H9 (cell line): ENCODE measurements around the gene TBC1D22A. TPM values are rescaled to one million over a fixed set of nuclear protein-coding genes. Genes with fewer than 3 reads are reported as not detected.
A peak's percentile ranks its signal among the peaks of the same experiment; 100 is the strongest.

Experiments used
- DNase-seq: peaks from one replicate; pipeline ENCODE4 v3.0.0-alpha.2; 2017
- H2AFZ ChIP-seq: one replicate; pipeline ENCODE4 v1.6.1; 2013; ENCODE audit warnings: mild to moderate bottlenecking, low read length, control low read depth, moderate library complexity
- H2AK5ac ChIP-seq: 2 replicates; pipeline ENCODE4 v1.6.1; 2013; ENCODE audit warnings: low read length, control low read depth, mixed read lengths; ENCODE audit not compliant: insufficient read length
- H2BK120ac ChIP-seq: one replicate; pipeline ENCODE4 v1.6.1; 2013; ENCODE audit warnings: low read depth, mild to moderate bottlenecking, low read length, control low read depth, inconsistent platforms; ENCODE audit not compliant: poor library complexity, severe bottlenecking
- H2BK12ac ChIP-seq: 2 replicates; pipeline ENCODE4 v1.6.1; 2013; ENCODE audit warnings: low read length, control low read depth, mixed read lengths, low read depth; ENCODE audit not compliant: insufficient read length
- H2BK15ac ChIP-seq: 2 replicates; pipeline ENCODE4 v1.6.1; 2013; ENCODE audit warnings: low read depth, low read length, control low read depth
- H2BK20ac ChIP-seq: one replicate; pipeline ENCODE4 v1.6.1; 2013; ENCODE audit warnings: low read depth, mild to moderate bottlenecking, low read length, control low read depth, inconsistent platforms; ENCODE audit not compliant: poor library complexity, severe bottlenecking
- H2BK5ac ChIP-seq: 2 replicates; pipeline ENCODE4 v1.6.1; 2013; ENCODE audit warnings: low read length, control low read depth, mixed read lengths; ENCODE audit not compliant: insufficient read length
- H3K14ac ChIP-seq: 2 replicates; pipeline ENCODE4 v1.6.1; 2013; ENCODE audit warnings: low read length, control low read depth; ENCODE audit not compliant: insufficient read depth
- H3K18ac ChIP-seq: 2 replicates; pipeline ENCODE4 v1.6.1; 2013; ENCODE audit warnings: low read depth, mild to moderate bottlenecking, mixed read lengths, low read length, control low read depth; ENCODE audit not compliant: insufficient read length
- H3K23ac ChIP-seq: 2 replicates; pipeline ENCODE4 v1.6.1; 2013; ENCODE audit warnings: low read length, control low read depth, mixed read lengths, low read depth; ENCODE audit not compliant: insufficient read length
- H3K23me2 ChIP-seq: 2 replicates; pipeline ENCODE4 v1.6.1; 2013; ENCODE audit warnings: low read depth, mild to moderate bottlenecking, mixed read lengths, low read length, control low read depth; ENCODE audit not compliant: insufficient read length, poor library complexity, severe bottlenecking
- H3K27ac ChIP-seq: 2 replicates; pipeline ENCODE4 v1.5.1; 2013; ENCODE audit warnings: low read length, control low read depth, mixed read lengths, low read depth; ENCODE audit not compliant: insufficient read length
- H3K27me3 ChIP-seq: 2 replicates; pipeline ENCODE4 v1.6.1; 2013; ENCODE audit warnings: low read length, control low read depth, inconsistent platforms; ENCODE audit not compliant: insufficient read depth
- H3K4ac ChIP-seq: 2 replicates; pipeline ENCODE4 v1.6.1; 2013; ENCODE audit warnings: low read depth, mild to moderate bottlenecking, control low read depth, inconsistent platforms, low read length, moderate library complexity
- H3K4me1 ChIP-seq: 2 replicates; pipeline ENCODE4 v1.6.1; 2013; ENCODE audit warnings: low read length, control low read depth, inconsistent platforms; ENCODE audit not compliant: insufficient read depth
- H3K4me2 ChIP-seq: 2 replicates; pipeline ENCODE4 v1.6.1; 2013; ENCODE audit warnings: low read length, control low read depth, mixed read lengths; ENCODE audit not compliant: insufficient read length, insufficient read depth
- H3K56ac ChIP-seq: 2 replicates; pipeline ENCODE4 v1.6.1; 2013; ENCODE audit warnings: low read depth, mild to moderate bottlenecking, mixed read lengths, low read length, control low read depth; ENCODE audit not compliant: insufficient read length
- H3K79me1 ChIP-seq: 2 replicates; pipeline ENCODE4 v1.6.1; 2013; ENCODE audit warnings: low read depth, mild to moderate bottlenecking, moderate library complexity, low read length, control low read depth, inconsistent platforms; ENCODE audit not compliant: insufficient read depth, poor library complexity, severe bottlenecking
- H3K79me2 ChIP-seq: 2 replicates; pipeline ENCODE4 v1.6.1; 2013; ENCODE audit warnings: low read length, control low read depth, inconsistent platforms; ENCODE audit not compliant: insufficient read depth
- H3K9ac ChIP-seq: 2 replicates; pipeline ENCODE4 v1.6.1; 2013; ENCODE audit warnings: low read length, control low read depth, mixed read lengths; ENCODE audit not compliant: insufficient read length; ENCODE audit errors: extremely low read depth
- H3K9me3 ChIP-seq: one replicate; pipeline ENCODE4 v1.6.1; 2013; ENCODE audit warnings: low read depth, low read length, inconsistent platforms; ENCODE audit not compliant: control insufficient read depth
- H3T11ph ChIP-seq: one replicate; pipeline ENCODE4 v1.6.1; 2013; ENCODE audit warnings: mild to moderate bottlenecking, low read length, control low read depth, inconsistent platforms
- H4K20me1 ChIP-seq: one replicate; pipeline ENCODE4 v1.6.1; 2013; ENCODE audit not compliant: control insufficient read depth, insufficient read length, insufficient read depth
- H4K5ac ChIP-seq: 2 replicates; pipeline ENCODE4 v1.6.1; 2013; ENCODE audit warnings: low read depth, mild to moderate bottlenecking, mixed read lengths, low read length, control low read depth; ENCODE audit not compliant: insufficient read length
- H4K8ac ChIP-seq: replicated peaks from 2 replicates; pipeline ENCODE4 v1.6.1; 2013; ENCODE audit warnings: low read length, control low read depth, mixed read lengths, low read depth; ENCODE audit not compliant: insufficient read length
- H4K91ac ChIP-seq: 2 replicates; pipeline ENCODE4 v1.6.1; 2013; ENCODE audit warnings: low read depth, mild to moderate bottlenecking, moderate library complexity, mixed read lengths, low read length, control low read depth; ENCODE audit not compliant: insufficient read length
- H3K27ac Mint-ChIP-seq, 3 experiments: 2 replicates in 2 of 3; 3 replicates in 1 of 3; pipeline ENCODE4 v1.8.0; 2020 to 2021; ENCODE audit warnings: mixed read lengths in 3 of 3, mild to moderate bottlenecking in 1 of 3, moderate library complexity in 1 of 3
- H3K27me3 Mint-ChIP-seq: 2 replicates; pipeline ENCODE4 v1.8.0; 2021; ENCODE audit warnings: low read depth, mild to moderate bottlenecking, moderate library complexity, mixed read lengths
- H3K36me3 Mint-ChIP-seq, 3 experiments: 2 replicates in 2 of 3; 3 replicates in 1 of 3; pipeline ENCODE4 v1.8.0; 2020 to 2021; ENCODE audit warnings: low read depth in 3 of 3, mixed read lengths in 3 of 3; ENCODE audit not compliant: insufficient read depth in 1 of 3
- H3K4me1 Mint-ChIP-seq, 2 experiments: 2 replicates each; pipeline ENCODE4 v1.8.0; 2020; ENCODE audit warnings: mixed read lengths in 2 of 2
- H3K4me3 Mint-ChIP-seq, 2 experiments: 2 replicates in 1 of 2; 3 replicates in 1 of 2; pipeline ENCODE4 v1.8.0; 2020 to 2021; ENCODE audit warnings: mild to moderate bottlenecking in 2 of 2, mixed read lengths in 2 of 2, moderate library complexity in 1 of 2
- H3K9me3 Mint-ChIP-seq, 2 experiments: 2 replicates in 1 of 2; 3 replicates in 1 of 2; pipeline ENCODE4 v1.8.0; 2020; ENCODE audit warnings: mild to moderate bottlenecking in 2 of 2, mixed read lengths in 2 of 2, moderate library complexity in 1 of 2
- WGBS: extraction: QIAGEN DNeasy Blood & Tissue Kit; methylation state at CpG from one replicate; pipeline ENCODE4 v1.1.7; 2013; ENCODE audit warnings: missing lambda C conversion rate, low lambda C conversion rate, mixed read lengths; ENCODE audit not compliant: insufficient read length; ENCODE audit errors: extremely low coverage; 5-methylcytosine and 5-hydroxymethylcytosine counted together
- total RNA-seq: library from RNA; stranded (reverse); gene quantifications from 2 replicates; pipeline ENCODE4 v1.2.1, GENCODE V29; 2021
- TF ChIP-seq, protein P1 (sequence below): fragments of 200-600 bp; sonication (generic); conservative IDR thresholded peaks from 3 replicates; pipeline ENCODE4 v1.8.0; 2021; ENCODE audit warnings: antibody characterized with exemption, mild to moderate bottlenecking

TBC1D22A gene
- total RNA-seq, 1 experiment from 2014 or later, result 20.8 TPM

DNA sequence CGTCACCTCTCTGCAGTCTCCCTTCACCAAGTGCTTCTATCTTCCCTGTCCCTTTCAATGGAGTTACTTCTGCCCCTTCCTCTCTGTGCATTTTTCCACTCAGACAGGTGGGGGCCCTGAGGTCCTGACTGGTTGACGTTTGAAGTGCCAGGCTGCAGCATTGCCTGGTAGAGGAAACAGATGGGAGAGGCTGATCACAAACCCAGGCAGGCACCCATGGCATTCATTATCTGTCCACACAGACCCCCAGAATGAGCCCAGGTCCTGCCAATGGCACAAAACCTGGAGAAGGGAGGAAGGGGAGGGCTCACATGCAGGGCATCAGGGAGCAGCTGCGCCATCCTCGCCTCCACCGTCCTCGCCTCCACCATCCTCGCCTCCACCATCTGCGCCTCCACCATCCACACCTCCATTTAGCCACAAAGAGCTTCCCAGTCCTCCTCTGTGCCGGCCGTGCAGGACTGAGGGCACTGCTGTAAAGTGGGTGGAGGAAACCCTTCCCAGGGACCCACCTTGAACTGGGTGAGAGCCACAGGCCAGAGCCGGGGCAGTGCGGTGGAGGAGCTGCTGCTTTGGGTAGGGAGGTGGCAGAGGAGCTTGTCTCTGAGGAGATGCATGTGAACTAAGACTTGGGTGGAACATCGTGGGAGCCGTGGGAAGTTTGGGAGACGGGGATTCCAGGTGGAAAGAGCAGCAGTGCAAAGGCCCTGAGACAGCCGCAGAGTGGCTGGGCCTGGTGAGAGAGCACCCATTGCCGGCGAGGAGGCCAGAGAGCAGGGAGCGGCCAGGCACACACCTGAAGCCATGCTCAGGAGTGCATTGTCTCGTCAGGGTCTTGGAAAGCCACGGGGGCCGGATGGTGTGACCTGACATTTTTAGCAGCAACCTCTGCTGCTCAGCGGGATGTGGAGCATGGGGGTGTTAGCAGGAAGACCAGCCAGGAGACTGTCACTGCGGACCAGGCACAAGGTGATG is 145.1 kb downstream of the TBC1D22A start:
- Histone ChIP-seq H3K27ac (no peak overlapping the region), H3K79me1 (peaks cover 3% of the 10 kb centered on the region), H3K23me2 (no peaks in the 10 kb centered on the region), H2BK12ac (no peak overlapping the region), H2BK5ac (no peak overlapping the region), H3K23ac (no peak overlapping the region), H2AK5ac (no peak overlapping the region), H3K4ac (no peak overlapping the region), H2BK120ac (no peak overlapping the region), H3T11ph (no peak overlapping the region), H2BK20ac (no peak overlapping the region), H4K8ac (no peak overlapping the region), H4K5ac (no peak overlapping the region), H3K9me3 (no peaks in the 10 kb centered on the region), H3K56ac (no peak overlapping the region), H3K18ac (no peak overlapping the region), H2BK15ac (no peak overlapping the region), H3K79me2 (no peaks in the 10 kb centered on the region), H2AFZ (no peak overlapping the region), H3K4me1 (no peaks in the 10 kb centered on the region), H3K14ac (no peak overlapping the region; the same call in 1 of the 2 replicates), H4K20me1 (no peaks in the 10 kb centered on the region), H3K9ac (no peak overlapping the region), H4K91ac (no peak overlapping the region), H3K4me2 (no peak overlapping the region), H3K27me3 (no peaks in the 10 kb centered on the region)
- no peaks in the 10 kb centered on the region for H3K9me3 Mint-ChIP-seq
- TF ChIP-seq, protein P1, sequence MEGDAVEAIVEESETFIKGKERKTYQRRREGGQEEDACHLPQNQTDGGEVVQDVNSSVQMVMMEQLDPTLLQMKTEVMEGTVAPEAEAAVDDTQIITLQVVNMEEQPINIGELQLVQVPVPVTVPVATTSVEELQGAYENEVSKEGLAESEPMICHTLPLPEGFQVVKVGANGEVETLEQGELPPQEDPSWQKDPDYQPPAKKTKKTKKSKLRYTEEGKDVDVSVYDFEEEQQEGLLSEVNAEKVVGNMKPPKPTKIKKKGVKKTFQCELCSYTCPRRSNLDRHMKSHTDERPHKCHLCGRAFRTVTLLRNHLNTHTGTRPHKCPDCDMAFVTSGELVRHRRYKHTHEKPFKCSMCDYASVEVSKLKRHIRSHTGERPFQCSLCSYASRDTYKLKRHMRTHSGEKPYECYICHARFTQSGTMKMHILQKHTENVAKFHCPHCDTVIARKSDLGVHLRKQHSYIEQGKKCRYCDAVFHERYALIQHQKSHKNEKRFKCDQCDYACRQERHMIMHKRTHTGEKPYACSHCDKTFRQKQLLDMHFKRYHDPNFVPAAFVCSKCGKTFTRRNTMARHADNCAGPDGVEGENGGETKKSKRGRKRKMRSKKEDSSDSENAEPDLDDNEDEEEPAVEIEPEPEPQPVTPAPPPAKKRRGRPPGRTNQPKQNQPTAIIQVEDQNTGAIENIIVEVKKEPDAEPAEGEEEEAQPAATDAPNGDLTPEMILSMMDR, result no peak
- peaks cover 26 to 40% of the 10 kb centered on the region in 2 experiments for H3K4me1 Mint-ChIP-seq
- H3K27ac Mint-ChIP-seq, result peak overlapping the region; percentile 65 to 89 (median 81)
- no CpG with 5 or more reads among the region's 24 CpGs for WGBS
- H3K4me3 Mint-ChIP-seq, result no peak overlapping the region
- peaks cover 0 to 2% (median 2%) of the 10 kb centered on the region in 3 experiments; a peak in 3 of 7 replicates for H3K36me3 Mint-ChIP-seq
- H3K27me3 Mint-ChIP-seq, result no peaks in the 10 kb centered on the region
- no peak for DNase-seq
